Measurements from ENCODE around the gene MAMLD1.

GRCh38 chrX:150358651-150359050 is 4.5 kb upstream of the MAMLD1 start:
- no peak for TF ChIP-seq YY1 (IDR thresholded peaks at IDR 0.05; ENCODE audit: insufficient read depth, insufficient read length)
- no peak for TF ChIP-seq ZNF274 (IDR thresholded peaks at IDR 0.05; ENCODE audit: low read depth, low read length)
